Iris pigment epithelial cell (primary cell): ENCODE data around the gene PFKFB4.
"Not testable (repeated sequence)": the region's sequence is repeated elsewhere in the genome, so short reads cannot be mapped to it uniquely, and the experiment has no call there.

Experiments used
- DNase-seq: peaks from one replicate; pipeline ENCODE4 v3.0.0-alpha.2; 2011; ENCODE audit warnings: low read depth

The PFKFB4 gene

GRCh38 chr3:48558493-48559134 lies 2.0 kb upstream of the PFKFB4 start:
- DNase-seq, result no peak

DNA sequence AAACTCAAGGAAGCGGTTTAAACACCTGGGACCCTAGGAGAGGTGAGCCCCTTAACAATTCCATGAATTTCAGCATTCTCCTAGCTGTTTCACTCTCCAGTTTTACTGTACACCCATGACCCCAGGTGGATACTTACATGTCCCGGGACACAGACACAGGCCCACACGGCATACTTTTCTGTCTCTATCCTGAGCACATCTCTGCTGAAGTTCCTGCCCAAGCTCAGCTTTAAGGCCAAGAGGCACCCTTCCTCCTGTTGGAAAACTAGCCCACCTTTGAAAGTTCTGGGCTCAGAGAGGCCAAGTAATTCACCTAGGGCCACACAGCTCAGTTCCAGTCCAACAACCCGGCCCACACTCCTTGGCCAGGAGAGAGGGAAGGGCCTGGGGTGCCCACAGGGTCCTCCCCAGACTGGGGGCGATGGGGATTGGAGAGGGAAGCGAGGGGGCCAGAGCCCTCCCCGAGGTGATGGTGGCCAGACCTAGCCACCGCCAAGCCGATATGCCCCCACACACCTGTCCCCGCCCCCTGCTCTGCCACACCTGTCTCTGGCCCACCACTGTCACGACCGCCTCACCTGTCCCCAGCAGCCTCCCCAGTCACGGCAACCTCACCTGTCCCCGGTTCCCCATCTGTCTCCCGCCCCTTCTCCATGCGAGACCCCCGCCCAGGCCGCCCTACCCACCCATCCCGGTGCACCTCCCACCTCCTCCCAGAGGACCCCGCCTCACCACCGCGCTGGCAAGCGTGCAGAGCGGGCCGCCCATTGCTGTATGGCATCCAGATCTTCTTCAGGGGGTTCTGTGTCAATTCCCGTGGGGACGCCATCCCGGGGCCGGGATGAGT lies 431 bp downstream of the PFKFB4 start:
- no peak for DNase-seq

GRCh38 chr3:48555231-48555948 lies 1.2 kb downstream of the PFKFB4 start:
- DNase-seq, result no peak

DNA sequence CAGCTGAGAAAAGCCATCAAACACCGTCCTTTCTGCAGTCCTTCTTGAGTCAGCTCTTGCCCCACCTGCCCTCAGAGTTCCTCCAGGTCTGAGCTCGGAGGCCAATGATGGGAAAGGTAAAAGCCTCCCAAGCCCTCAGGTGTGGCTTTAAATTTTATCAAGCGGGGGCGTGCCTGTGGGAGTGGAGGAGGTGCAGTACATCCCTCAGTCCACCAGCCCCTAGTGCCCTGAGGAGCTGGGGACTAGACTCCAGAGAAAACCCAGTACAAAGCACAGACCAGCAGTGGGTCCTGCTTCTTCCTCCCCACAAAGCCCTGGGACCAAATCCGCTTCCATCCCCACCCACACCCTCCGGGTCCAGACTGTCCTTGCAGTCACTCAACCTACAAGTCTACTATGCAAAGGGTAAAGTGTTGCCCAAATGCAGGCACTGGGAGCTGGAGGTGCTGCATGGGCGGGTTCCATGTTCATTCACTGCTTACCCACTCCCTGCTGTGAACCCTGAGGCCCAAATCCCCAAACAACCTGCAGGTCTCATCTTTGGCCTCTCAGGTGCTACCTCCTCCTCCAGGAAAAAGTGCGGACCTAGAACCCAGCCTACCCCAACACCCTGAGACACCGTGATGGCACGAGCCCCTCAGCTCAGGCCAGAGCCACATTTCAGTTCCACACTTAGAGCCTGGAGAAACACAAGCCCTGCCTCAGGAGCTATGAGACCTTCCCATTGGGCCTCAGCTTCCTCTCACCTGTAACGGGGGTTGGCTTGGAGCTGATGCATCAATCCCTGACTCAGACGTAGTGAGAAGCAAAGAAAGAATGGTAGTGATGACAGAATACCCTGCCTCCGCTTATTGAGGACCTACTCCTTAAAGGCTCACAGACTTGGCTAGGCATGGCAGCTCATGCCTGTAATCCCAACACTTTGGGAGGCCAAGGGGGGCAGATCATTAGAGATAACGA lies 2.4 kb downstream of the PFKFB4 start:
- DNase-seq, result no peak

DNA sequence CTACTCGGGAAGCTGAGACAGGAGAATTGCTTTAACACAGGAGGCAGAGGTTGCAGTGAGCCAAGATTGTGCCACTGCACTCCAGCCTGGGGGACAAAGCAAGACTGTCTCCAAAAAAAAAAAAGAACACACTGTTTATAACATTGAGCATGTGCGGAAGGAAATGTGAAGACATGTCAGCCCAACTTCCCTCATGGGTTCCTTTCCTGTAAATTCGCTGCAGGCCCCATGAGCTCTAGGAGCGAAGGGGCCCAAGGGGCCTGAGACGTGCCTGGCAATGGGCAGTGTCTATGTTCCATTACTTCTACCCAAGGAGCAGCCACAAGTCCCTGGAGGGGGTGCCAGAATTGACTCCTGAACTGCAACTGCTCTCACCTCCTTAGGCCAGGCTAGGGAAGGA lies 3.2 kb downstream of the PFKFB4 start:
- no peak for DNase-seq

DNA sequence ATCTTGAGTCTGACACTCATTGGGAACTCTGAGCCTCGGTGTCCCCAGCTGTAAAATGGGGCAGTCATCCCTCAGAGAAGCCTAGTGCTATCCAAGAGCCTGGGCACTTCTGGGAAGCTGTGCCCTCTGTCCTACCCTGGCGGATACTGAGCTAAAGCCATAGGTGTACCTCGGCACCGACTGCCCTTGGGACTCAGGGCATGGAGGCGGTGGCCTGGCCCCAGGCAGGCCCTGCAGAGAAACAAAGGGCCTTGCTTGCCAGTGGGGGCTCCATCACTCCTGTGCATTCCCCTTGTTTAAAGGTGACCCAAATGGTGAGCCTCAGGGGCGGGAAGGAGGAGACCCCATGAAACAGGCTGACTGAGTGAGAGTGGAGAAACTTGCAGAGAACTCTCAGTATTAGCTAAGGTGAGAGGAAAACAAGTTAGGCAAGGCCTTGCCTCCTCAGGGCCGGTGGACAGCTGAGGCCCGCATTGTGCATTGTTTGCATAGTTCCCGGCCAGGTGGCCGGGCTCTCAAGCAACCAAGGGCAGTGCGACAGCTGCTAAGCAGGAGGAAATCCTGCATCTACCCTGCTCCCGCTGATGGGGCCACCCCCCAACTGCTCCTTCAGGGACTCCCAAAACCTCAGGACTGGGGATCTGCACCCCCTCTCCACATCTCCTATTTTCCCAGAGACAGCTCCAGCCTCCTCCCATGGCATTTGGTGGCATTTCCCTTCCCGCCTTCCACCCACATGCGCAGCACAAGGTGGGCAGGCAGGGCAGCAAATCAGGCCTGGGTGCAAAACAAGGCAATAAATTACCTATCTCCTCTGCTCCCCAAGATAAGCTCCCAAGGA lies 4.3 kb downstream of the PFKFB4 start:
- no peak for DNase-seq

GRCh38 chr3:48551651-48552050 lies 5.0 kb downstream of the PFKFB4 start:
- DNase-seq, result not testable (repeated sequence)

DNA sequence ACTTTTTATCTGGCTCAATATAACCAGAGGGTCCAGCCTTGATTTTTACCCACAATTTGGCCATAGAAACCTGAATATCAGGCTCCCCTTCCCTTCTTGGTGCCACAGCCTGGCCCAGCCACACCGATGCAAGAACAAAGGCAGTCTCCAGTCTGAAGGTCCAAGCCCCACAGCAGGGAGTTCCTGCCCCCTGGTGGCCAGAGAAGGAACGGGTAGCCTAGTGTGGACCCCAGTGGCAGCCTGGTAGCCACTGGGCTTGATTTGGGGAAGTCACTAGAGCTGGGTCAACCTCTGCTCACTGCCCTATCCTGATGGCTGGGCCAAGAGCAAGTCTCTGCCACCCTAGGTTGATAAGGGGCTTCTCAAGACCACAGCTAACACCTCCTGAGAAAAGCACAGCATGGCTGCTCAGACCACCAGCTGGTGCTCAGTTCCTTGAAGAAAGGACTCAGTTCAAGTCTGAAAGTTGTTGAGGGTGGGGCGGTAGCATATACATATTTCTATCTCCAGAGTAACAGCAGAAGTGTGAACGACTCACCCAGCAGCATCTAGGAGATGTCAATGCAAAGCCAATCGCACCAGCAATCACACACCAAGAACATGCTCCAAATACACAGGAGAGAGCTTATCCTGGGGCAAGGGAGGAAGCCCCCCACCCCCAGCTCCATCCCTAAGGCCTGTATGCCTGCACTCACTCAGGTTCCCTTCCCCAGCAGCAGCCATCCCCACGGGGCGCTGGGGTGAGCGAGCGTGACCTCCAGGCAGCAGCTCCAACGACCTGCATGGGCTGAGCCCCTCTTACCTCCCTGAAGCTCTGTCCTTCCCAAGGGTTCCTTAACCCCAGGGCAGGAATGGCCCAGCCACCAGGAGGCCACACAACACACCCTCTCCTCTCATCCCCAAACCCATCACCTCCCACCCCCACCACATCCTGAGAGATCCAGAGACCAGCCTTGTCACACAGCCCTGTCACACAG lies 7.6 kb downstream of the PFKFB4 start:
- peak; percentile 69 for DNase-seq

DNA sequence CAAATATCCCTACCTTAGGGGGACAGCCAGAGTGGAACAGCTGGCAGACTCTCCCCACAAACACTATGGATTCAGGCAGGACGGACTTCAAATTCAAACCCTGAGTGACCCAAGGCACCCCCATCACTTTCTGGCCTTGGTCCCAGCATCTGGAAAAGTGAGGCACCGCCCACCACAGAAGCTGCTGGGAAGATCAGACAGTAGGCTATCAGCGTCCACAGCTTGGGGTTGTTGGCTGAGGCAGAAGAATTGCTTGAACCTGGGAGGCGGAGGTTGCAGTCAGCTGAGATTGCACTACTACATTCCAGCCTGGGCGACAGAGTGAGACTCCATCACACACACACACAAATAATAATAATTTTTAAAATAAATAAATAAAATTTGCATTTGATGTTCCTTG lies 8.5 kb downstream of the PFKFB4 start:
- no peak for DNase-seq

DNA sequence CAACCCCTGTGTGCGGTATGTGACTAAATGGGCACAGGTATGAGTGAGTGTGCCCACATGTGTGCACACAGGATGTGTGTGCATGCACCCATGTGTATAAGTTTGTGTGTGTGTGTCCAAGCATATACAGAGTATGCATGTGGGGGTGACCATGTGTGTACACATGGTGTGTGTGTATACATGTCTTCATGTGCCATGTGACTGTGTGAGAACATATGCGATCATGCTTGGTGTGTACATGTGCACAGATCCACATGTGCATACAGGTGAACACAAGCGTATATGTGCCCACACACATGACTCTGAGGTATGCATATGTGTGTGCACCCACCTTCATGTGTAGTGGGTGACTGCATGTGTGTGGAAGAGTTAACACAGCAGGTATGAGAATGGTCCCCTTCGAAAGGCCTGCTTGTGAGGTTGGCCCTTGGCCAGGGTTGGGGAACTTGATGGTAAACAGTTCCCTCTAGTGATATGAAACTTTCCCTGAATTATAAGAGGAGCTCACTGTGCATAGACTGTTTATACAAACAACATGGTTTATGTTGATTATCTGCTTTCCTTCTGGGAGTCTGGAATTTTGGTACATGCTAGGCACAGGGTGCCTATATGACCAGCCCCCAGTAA lies 10.3 kb downstream of the PFKFB4 start:
- no peak for DNase-seq

- DNase-seq, result no peak
Measured at GRCh38 chr3:48544141-48544540, 12.5 kb downstream of the PFKFB4 start.

- DNase-seq, result no peak
Measured at GRCh38 chr3:48543271-48543866, 13.2 kb downstream of the PFKFB4 start.

DNA sequence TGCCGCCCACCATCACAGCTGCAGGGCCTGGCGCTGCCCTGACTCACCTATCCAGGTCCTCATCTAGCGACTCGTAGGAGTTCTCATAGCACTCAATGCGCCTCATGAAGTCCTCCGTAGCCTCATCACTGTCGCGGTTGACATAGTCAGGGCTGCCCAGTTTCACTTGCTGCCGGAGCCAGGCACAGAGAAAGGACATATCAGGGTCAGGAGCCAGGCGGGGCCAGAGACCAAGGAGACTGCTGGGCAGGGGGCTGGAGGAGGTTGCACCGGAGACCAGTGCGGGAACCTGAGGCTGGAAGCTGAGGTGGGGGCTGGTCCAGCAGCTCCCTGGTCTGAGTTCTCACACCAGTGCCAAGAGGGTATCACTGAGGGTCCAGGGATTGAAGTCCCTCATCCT lies 18.2 kb downstream of the PFKFB4 start:
- no peak for DNase-seq

DNA sequence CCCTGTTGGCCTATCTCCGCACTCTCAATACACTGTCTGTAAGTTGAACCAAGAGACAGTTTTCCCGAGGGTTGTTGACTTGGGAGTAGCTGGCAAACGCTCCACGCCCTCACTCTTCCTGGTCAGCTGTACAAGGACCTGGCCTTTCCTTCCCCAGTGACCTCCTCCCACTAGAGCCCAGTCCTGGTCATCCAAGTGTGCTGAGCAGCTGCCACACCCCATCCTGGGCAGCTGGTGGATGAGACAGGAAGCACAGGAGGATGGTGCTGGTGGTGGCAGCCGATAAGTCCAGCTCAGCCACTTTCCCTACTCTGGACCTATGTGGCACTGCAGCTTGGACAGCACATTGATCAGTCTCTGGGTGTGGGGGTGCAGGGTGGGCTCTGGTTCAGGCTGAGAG lies 19.8 kb downstream of the PFKFB4 start:
- DNase-seq, result no peak

DNA sequence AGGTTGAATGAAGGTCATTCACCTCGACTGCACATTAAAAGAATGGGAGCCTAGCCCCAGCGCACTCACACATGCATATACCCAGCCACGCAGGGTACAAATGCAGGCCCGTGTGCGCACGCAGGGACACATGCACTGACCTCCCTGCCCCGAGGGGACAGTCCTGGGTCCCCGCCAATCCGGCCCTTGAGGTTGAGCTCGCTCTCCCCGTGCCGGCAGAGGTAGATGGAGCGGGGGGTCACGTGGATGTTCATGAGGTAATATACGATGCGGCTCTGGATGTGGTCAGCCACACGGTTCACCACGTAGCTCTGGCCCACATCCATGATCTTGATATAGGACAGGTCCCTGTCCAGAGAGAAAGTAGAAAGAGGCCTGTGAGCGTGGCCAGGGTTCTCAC lies 20.5 kb downstream of the PFKFB4 start:
- no peak for DNase-seq

DNA sequence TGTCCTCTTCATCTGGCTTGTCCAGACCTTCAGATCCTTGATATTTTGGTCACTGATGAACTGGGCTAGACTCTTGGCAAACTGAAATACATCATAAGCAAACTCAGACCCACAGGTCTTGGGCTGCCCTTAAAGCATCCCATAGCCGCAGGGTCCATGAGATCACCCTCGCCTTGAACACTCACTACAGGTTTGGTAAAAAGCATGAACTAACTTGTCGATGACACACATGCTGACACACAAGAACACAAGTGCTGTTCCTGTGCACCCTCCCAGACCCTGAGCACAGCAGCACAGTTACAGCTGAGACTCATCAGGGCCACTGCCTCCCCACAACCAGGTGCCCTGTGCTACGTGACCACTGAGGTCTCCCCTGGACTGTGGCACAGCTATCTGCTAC lies 21.0 kb downstream of the PFKFB4 start:
- no peak for DNase-seq

GRCh38 chr3:48532977-48533337 lies 23.6 kb downstream of the PFKFB4 start:
- DNase-seq, result no peak

DNA sequence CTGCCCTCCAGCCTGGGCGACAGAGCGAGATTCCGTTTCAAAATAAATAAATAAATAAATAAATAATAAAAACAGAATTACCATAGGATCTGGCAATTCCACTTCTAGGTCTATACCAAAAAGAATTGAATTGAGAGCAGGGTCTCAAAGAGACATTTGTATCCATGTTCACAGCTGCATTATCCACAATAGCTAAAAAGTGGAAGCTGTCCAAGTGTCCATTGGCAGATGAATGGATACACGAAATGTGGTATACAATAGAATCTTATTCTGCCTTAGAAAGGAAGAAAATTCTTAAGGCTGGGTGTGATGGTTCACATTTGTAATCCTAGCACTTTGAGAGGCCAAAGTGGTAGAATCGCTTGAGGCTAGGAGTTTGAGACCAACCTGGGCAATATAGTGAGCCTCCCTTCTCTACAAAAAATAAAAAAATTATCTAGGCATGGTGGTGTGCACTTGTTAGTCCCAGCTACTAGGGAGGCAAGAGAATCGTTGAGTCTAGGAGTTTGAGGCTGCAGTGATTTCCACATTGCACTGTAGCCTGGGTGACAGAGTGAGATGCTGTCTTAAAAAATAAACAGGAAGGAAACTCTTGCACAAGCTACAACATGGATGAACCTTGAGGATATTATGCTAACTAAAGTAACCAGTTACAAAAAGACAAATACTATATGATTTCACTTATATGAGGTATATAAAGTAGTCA lies 24.2 kb downstream of the PFKFB4 start:
- DNase-seq, result peak; percentile 25
